Activated CD4-positive, alpha-beta T cell treated with anti-CD3 and anti-CD28 coated beads, Interleukin-2, amount 50 U/mL, for 16 hours (primary cell): Measurements from ENCODE around the gene PTGES3L.

Experiments used
- DNase-seq: peaks from one replicate; pipeline ENCODE4 v3.0.0-alpha.2; 2020

PTGES3L gene

GRCh38 chr17:42918902-42919521, 60.9 kb downstream of the PTGES3L start:
- DNase-seq = no peak
